HG03045 (cell line): ENCODE results near the gene AGAP1.

ENCODE experiments used
- ATAC-seq: cut with Tn5 transposase; IDR thresholded peaks from one replicate; pipeline ENCODE4 v1.9.1; 2021; ENCODE audit warnings: mild to moderate bottlenecking, moderate library complexity; ENCODE audit not compliant: unreplicated experiment

The AGAP1 gene

GRCh38 chr2:236008006-236008405 is 514.2 kb downstream of the AGAP1 start:
- ATAC-seq, result no peak

GRCh38 chr2:236008857-236009256 is 515.0 kb downstream of the AGAP1 start:
- ATAC-seq, result no peak

- ATAC-seq, result no peak
These were observed 517.3 kb downstream of the AGAP1 start for GRCh38 chr2:236010920-236011685.

- ATAC-seq, result no peak
These were observed 518.3 kb downstream of the AGAP1 start for GRCh38 chr2:236012155-236012554.

DNA sequence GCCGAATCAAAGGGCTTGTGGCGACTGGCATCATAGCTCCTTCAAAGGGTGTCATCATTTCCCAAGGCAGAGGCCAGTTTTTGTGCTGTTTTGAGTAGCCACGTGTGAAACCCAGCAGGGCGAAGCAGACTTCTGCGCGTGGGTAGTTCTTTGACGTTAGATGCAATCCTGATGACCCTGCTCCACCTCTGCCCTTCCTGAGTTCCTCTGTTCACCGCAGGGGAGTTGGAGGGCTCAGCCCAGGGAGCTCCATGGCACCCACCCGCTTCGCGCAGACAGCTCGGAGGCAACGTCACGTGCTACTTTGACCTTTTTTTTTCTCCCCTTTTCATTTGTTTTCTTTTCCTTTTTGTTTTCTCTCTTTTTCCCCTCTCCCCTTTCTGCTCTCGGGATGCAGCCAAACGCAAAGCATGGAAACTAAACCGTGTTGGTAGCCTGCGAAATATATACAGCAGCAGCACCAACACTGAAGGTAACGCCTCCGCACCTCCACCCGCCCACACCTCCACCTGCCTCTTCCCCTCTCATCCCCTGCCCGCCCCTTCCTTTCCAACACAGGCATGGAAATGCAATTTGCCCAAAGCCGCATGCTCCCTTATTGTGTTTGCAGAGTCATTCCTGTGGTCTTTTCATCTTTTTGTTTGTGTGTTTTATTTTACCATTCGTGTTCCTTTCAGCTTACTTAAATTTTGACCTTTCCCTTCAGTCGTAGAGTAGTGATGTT is 520.7 kb downstream of the AGAP1 start:
- ATAC-seq, result no peak

DNA sequence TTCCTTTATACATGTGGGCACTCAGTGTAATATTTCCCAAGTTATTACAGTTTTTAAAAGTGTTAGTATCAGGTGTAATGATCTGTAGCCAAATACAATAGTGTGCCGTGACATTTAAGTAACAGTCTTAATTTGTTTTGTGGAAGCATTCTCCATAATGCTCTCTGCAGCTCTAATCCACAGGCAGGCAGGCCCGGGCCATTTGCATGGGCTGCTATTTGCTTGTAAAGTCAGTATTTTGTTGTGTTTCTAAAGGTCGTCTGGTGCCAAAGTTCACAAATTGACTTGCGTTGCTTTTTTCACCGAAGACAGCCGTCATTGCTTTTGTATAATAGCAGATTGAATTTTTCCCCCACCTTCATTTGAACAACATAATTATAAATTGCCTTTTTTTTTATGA is 521.3 kb downstream of the AGAP1 start:
- ATAC-seq, result no peak

- ATAC-seq, result no peak
These were observed 522.7 kb downstream of the AGAP1 start for GRCh38 chr2:236016496-236016895.

GRCh38 chr2:236017446-236017845 is 523.6 kb downstream of the AGAP1 start:
- ATAC-seq, result no peak

DNA sequence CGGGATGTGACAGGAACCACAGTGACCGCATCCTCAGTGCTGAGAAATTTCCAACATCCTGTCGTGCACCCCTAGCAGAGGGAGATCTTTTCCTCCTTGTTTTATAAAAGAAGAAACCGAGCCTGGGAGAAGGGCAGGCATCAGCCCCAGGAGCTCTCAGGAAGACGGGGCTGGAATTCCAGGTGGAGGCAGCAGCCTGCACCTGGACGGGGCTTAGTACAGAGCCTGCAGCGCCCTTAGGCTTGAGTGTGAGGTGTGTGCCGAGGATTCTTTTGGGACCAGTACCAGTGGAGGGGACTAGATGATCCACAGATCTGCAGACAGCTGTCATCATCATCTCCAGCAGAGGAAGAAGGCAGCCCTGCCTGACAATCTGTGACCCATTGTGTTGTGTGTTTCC is 525.6 kb downstream of the AGAP1 start:
- ATAC-seq, result no peak

GRCh38 chr2:236021499-236022057 is 527.7 kb downstream of the AGAP1 start:
- ATAC-seq, result no peak

DNA sequence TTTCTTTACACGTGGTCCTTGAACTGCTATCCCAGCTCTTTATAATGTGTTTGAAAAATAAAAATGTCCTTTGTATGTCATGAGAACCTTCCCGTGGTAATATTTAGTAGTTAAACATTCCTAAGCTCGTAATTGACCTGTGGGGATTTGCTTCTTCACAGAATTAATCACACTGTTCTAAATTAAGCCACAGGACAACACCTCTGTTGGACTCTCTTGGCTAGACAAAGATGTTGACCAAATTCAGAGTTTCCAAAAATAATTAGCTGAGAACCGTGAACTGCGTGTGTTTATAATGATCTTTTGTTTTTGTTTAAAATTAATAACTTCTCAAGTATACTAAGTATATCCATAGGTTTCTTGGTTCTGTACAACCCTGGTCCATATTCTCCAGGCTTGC is 528.3 kb downstream of the AGAP1 start:
- no peak for ATAC-seq

- no peak for ATAC-seq
These were observed 532.0 kb downstream of the AGAP1 start for GRCh38 chr2:236025892-236026291.

- ATAC-seq, result no peak
These were observed 533.0 kb downstream of the AGAP1 start for GRCh38 chr2:236026841-236027240.

DNA sequence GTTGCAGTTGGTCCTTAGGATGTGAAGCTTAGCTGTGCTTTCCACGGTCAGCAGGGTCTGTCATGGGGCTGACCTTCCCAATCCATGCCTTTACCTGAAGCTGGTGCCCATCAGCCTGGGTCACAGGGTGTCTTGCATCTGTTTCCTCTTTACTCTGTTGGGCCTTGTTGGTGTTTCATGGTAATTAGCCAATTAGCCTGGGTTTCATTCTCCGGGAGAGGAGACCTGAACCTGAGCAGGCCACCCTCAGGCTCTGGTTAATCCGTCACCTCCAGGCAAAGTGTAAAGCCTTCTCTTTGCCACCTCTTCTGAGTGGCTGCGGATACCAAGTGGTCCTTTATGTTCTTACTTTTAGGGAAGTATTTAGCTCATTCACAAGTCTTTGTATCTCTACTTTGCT is 534.2 kb downstream of the AGAP1 start:
- ATAC-seq, result no peak

- ATAC-seq, result no peak
These were observed 539.6 kb downstream of the AGAP1 start for GRCh38 chr2:236033462-236033861.

DNA sequence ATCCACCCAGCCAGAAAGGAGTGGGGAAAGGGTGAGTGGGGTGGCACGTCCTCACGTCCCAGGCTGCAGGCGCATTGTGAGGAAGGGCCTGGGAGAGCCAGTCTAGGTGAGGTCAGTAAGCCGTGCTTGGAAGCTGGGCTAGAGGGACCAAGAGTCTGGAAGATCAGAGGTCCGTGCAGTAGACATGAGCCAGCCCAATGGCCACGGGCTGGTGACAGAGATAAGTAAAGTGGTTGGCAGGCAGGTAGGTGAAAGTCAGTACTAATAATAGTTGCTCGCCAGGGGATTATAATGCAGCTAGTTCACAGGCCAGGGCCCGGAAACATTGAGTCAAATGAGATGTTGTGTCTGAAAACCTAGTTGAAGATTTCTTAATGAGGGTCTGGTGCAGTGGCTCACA is 541.1 kb downstream of the AGAP1 start:
- ATAC-seq, result no peak

DNA sequence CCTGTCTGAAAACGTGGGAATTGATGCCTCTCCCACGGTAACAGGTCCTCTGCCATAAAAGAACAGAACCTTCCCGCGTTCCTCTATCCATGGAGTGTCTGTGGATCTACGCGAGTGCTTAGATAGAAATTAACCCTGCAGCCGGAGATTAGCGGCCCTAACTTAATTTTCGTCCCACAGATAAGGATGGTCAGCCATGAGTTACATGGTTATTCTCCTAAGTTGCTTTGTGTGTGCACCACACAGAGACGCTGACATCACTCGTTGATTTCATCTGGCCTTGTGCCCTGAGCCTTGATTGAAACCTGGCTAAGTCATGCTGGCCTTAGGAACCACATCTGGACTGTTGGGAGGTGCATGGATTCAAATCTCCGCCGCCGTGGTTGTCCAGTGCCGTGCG is 542.2 kb downstream of the AGAP1 start:
- ATAC-seq, result no peak

GRCh38 chr2:236038096-236038495 is 544.3 kb downstream of the AGAP1 start:
- no peak for ATAC-seq

GRCh38 chr2:236040600-236041328 is 546.9 kb downstream of the AGAP1 start:
- ATAC-seq, result no peak

- ATAC-seq, result no peak
These were observed 547.8 kb downstream of the AGAP1 start for GRCh38 chr2:236041616-236042015.

- ATAC-seq, result no peak
These were observed 548.2 kb downstream of the AGAP1 start for GRCh38 chr2:236042087-236042486.
